K562 (cell line): ENCODE data around the gene PEX5. TPM values are rescaled to one million over a fixed set of nuclear protein-coding genes. Genes with fewer than 3 reads are reported as not detected.

Experiments
- ARNT ChIP-seq, 2 experiments: fragments of 450-650 bp; IDR thresholded peaks; 2 replicates each; pipeline ENCODE4 v1.6.1; 2016; ENCODE audit warnings: mild to moderate bottlenecking in 1 of 2
- ASH1L ChIP-seq: fragments of 450-650 bp; IDR thresholded peaks from 2 replicates; pipeline ENCODE4 v1.6.1; 2018; ENCODE audit warnings: borderline replicate concordance, mild to moderate bottlenecking, low read depth; ENCODE audit not compliant: partially characterized antibody
- CBX3 ChIP-seq, 2 experiments: IDR thresholded peaks; 1 replicate in 1 of 2; 2 replicates in 1 of 2; pipeline ENCODE4 v1.6.1; 2012; ENCODE audit warnings: inconsistent platforms in 2 of 2, low read length in 2 of 2, borderline replicate concordance in 1 of 2, control low read depth in 1 of 2
- CEBPG ChIP-seq, 3 experiments: fragments of 200-800 bp in 1 of 3; sonication (Bioruptor generic) in 1 of 3; sonication (generic) in 1 of 3; formaldehyde crosslinking in 1 of 3; IDR thresholded peaks in 2 of 3; conservative IDR thresholded peaks in 1 of 3; 2 replicates each; pipeline versions ENCODE4 v1.6.1 to v1.8.0; 2016 to 2022; ENCODE audit warnings: missing compliant biosample characterization in 2 of 3, missing genetic modification characterization in 2 of 3, mild to moderate bottlenecking in 1 of 3, missing genetic modification reagents in 1 of 3
- GATA2 ChIP-seq: sonication (generic); formaldehyde crosslinking; IDR thresholded peaks from 2 replicates; pipeline ENCODE4 v1.4.0; 2020; ENCODE audit warnings: mild to moderate bottlenecking, missing genetic modification reagents
- KLF13 ChIP-seq: fragments of 450-650 bp; IDR thresholded peaks from 2 replicates; pipeline ENCODE4 v1.6.1; 2016; ENCODE audit warnings: missing genetic modification characterization, low read depth, mild to moderate bottlenecking, missing compliant biosample characterization, moderate library complexity, borderline replicate concordance
- NR2F6 ChIP-seq: fragments of 450-650 bp; formaldehyde crosslinking; IDR thresholded peaks from 2 replicates; pipeline ENCODE4 v1.4.0; 2020; ENCODE audit warnings: mild to moderate bottlenecking
- RFX1 ChIP-seq: fragments of 450-650 bp; IDR thresholded peaks from 2 replicates; pipeline ENCODE4 v1.6.1; 2016; ENCODE audit warnings: mild to moderate bottlenecking, moderate library complexity
- RUNX1 ChIP-seq: sonication (generic); IDR thresholded peaks from 2 replicates; pipeline ENCODE4 v1.6.1; 2016; ENCODE audit warnings: antibody characterized with exemption, low read depth
- SMARCA4 ChIP-seq: fragments of 450-650 bp; IDR thresholded peaks from 2 replicates; pipeline ENCODE4 v1.6.1; 2016
- SOX6 ChIP-seq: fragments of 450-650 bp; IDR thresholded peaks from 2 replicates; pipeline ENCODE4 v1.6.1; 2014; ENCODE audit warnings: mild to moderate bottlenecking
- TEAD4 ChIP-seq, 2 experiments: sonication (generic) in 1 of 2; formaldehyde crosslinking in 1 of 2; IDR thresholded peaks; 2 replicates each; pipeline versions ENCODE4 v1.6.1 to v1.8.0; 2012 to 2022; ENCODE audit warnings: borderline replicate concordance in 1 of 2, inconsistent platforms in 1 of 2, low read length in 1 of 2, mild to moderate bottlenecking in 1 of 2, missing genetic modification reagents in 1 of 2
- U2AF2 ChIP-seq: fragments of 200-400 bp; formaldehyde crosslinking; optimal IDR thresholded peaks from 2 replicates; pipeline ENCODE3; 2017; ENCODE audit warnings: low read depth, mild to moderate bottlenecking, low read length
- ZNF274 ChIP-seq: IDR thresholded peaks from 2 replicates; pipeline ENCODE4 v1.6.1; 2011; ENCODE audit warnings: low read depth, mild to moderate bottlenecking, low read length, moderate library complexity, borderline replicate concordance
- polyA plus RNA-seq, 8 experiments: library from polyadenylated mRNA; depleted of rRNA in 4 of 8; stranded (reverse) in 5 of 8; unstranded in 3 of 8; fragments of >200 nt; fragmentation: Nextera tagmentation in 2 of 8; fragmentation: Illumina TruSeq in 1 of 8; extraction: Ambion mirVana in 2 of 8; extraction: Trizol in 1 of 8; gene quantifications; 2 replicates each; pipeline versions ENCODE4 v1.2.1 to v1.2.3, GENCODE V29; 2011 to 2014; ENCODE audit warnings: inconsistent platforms in 1 of 8, missing spikeins in 1 of 8
- total RNA-seq, 7 experiments: library from RNA; depleted of rRNA in 6 of 7; stranded (reverse); fragments of >200 nt in 6 of 7; fragmentation: Illumina TruSeq in 2 of 7; extraction: Trizol in 2 of 7; gene quantifications; 2 replicates each; pipeline versions ENCODE4 v1.2.1 to v1.2.3, GENCODE V29; 2011 to 2021; ENCODE audit warnings: low replicate concordance in 1 of 7
- TF ChIP-seq, protein P1 (sequence below): IDR thresholded peaks from 2 replicates; pipeline ENCODE4 v1.6.1; 2011; ENCODE audit warnings: borderline replicate concordance, low read depth, mild to moderate bottlenecking, moderate library complexity, low read length; ENCODE audit not compliant: insufficient read depth, poor library complexity, severe bottlenecking
- TF ChIP-seq, protein P2 (sequence below): fragments of 250-450 bp; sonication (Bioruptor Pico); IDR thresholded peaks from 2 replicates; pipeline ENCODE4 v1.9.0; 2021; ENCODE audit warnings: mild to moderate bottlenecking
- TF ChIP-seq, protein P3 (sequence below): fragments of 250-450 bp; sonication (Bioruptor Pico); IDR thresholded peaks from 2 replicates; pipeline ENCODE4 v1.5.0; 2022; ENCODE audit warnings: mild to moderate bottlenecking
- TF ChIP-seq, protein P4 (sequence below): fragments of 250-450 bp; sonication (Bioruptor Pico); IDR thresholded peaks from 2 replicates; pipeline ENCODE4 v1.4.0; 2020; ENCODE audit warnings: mild to moderate bottlenecking
- TF ChIP-seq, protein P5 (sequence below): fragments of 450-650 bp; IDR thresholded peaks from 2 replicates; pipeline ENCODE4 v1.6.1; 2016

PEX5 gene
- total and polyA plus RNA-seq, 9 of the 15 experiments (the other 6 are each of a cell fraction or from before 2014, with no cell fraction given): 1.4 to 26.1 (median 14.0) TPM

DNA sequence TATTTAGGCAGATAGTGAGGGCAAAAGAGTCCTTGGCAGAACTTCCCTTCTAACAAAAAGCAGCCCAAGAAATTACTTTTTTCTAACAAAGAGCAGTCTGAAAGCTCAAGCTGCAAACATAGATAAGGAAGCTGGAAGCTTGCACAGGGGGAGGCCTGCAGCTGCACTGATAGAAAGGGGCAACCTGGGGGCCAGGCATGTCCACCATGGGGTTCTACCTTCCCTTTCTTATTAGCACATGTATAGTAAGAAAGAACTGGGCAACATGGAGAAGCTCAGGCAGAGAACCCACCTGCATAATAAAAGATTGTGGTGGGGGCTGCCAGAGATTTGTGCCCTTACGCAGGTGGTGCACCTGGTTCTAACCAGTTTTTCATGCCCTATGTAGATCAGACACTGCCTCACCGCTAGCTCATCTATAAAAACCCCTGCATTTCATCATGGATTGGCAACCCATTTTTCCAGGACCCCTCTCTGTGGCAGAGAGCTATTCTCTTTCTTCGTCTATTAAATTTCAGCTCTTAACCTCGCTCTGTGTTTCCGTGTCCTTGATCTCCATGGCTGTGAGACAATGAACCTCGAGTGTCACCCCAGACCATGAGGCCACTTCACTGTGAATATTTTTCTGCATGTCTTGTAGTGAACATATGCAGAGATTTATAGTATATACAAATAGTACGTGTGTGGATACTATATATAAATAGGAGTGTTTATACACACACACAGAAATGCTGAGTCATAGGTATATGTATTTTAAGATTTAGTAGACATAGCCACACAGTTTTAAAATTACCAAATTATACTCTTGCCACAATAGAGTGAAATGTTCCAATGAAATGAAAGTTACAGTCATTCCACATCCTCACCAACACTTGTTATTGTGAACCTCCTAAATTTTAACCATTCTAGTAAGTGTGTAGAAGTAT is 53.0 kb downstream of the PEX5 start (continued):
- TF ChIP-seq, protein P1, sequence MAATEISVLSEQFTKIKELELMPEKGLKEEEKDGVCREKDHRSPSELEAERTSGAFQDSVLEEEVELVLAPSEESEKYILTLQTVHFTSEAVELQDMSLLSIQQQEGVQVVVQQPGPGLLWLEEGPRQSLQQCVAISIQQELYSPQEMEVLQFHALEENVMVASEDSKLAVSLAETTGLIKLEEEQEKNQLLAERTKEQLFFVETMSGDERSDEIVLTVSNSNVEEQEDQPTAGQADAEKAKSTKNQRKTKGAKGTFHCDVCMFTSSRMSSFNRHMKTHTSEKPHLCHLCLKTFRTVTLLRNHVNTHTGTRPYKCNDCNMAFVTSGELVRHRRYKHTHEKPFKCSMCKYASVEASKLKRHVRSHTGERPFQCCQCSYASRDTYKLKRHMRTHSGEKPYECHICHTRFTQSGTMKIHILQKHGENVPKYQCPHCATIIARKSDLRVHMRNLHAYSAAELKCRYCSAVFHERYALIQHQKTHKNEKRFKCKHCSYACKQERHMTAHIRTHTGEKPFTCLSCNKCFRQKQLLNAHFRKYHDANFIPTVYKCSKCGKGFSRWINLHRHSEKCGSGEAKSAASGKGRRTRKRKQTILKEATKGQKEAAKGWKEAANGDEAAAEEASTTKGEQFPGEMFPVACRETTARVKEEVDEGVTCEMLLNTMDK: no peak
- TF ChIP-seq TEAD4 (IDR thresholded peaks at IDR 0.05; ENCODE audit: low read length) (peak; percentile 91), TEAD4 (CRISPR knock-in tag; IDR thresholded peaks at IDR 0.05; ENCODE audit: borderline replicate concordance) (no peak), RFX1 (no peak), ARNT (IDR thresholded peaks at IDR 0.05) (peak in 1 of 2 experiments; percentile 17; a peak in 1 of 4 replicates), U2AF2 (no peak), ASH1L (no peak), GATA2 (CRISPR knock-in tag) (peak; percentile 84), SMARCA4 (peak; percentile 87), ZNF274 (no peak), SOX6 (peak; percentile 95), CBX3 (IDR thresholded peaks at IDR 0.05; ENCODE audit: borderline replicate concordance in 1 of 2, low read length in 2 of 2) (no peak), CEBPG (CRISPR knock-in tag; IDR thresholded peaks at IDR 0.05) (no peak), CEBPG (tag; conservative IDR thresholded peaks at IDR 0.05 in 1 of 2, IDR thresholded peaks at IDR 0.05 in 1 of 2) (no peak), RUNX1 (0 out of 2 replicates have a peak, but pooled peaks have one; percentile 26), NR2F6 (CRISPR knock-in tag) (no peak), KLF13 (tag) (no peak)
- TF ChIP-seq, protein P2, sequence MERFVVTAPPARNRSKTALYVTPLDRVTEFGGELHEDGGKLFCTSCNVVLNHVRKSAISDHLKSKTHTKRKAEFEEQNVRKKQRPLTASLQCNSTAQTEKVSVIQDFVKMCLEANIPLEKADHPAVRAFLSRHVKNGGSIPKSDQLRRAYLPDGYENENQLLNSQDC: no peak
- TF ChIP-seq, protein P3, sequence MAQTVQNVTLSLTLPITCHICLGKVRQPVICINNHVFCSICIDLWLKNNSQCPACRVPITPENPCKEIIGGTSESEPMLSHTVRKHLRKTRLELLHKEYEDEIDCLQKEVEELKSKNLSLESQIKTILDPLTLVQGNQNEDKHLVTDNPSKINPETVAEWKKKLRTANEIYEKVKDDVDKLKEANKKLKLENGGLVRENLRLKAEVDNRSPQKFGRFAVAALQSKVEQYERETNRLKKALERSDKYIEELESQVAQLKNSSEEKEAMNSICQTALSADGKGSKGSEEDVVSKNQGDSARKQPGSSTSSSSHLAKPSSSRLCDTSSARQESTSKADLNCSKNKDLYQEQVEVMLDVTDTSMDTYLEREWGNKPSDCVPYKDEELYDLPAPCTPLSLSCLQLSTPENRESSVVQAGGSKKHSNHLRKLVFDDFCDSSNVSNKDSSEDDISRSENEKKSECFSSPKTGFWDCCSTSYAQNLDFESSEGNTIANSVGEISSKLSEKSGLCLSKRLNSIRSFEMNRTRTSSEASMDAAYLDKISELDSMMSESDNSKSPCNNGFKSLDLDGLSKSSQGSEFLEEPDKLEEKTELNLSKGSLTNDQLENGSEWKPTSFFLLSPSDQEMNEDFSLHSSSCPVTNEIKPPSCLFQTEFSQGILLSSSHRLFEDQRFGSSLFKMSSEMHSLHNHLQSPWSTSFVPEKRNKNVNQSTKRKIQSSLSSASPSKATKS (CRISPR knock-in tag): no peak
- TF ChIP-seq, protein P4, sequence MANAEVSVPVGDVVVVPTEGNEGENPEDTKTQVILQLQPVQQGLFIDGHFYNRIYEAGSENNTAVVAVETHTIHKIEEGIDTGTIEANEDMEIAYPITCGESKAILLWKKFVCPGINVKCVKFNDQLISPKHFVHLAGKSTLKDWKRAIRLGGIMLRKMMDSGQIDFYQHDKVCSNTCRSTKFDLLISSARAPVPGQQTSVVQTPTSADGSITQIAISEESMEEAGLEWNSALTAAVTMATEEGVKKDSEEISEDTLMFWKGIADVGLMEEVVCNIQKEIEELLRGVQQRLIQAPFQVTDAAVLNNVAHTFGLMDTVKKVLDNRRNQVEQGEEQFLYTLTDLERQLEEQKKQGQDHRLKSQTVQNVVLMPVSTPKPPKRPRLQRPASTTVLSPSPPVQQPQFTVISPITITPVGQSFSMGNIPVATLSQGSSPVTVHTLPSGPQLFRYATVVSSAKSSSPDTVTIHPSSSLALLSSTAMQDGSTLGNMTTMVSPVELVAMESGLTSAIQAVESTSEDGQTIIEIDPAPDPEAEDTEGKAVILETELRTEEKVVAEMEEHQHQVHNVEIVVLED (CRISPR knock-in tag): no peak
- TF ChIP-seq, protein P5, sequence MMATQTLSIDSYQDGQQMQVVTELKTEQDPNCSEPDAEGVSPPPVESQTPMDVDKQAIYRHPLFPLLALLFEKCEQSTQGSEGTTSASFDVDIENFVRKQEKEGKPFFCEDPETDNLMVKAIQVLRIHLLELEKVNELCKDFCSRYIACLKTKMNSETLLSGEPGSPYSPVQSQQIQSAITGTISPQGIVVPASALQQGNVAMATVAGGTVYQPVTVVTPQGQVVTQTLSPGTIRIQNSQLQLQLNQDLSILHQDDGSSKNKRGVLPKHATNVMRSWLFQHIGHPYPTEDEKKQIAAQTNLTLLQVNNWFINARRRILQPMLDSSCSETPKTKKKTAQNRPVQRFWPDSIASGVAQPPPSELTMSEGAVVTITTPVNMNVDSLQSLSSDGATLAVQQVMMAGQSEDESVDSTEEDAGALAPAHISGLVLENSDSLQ: no peak
